GM10847 (cell line): Measurements from ENCODE around the gene KCND1.

Source experiments
- POLR2A ChIP-seq: IDR thresholded peaks from 2 replicates; pipeline ENCODE4 v1.6.1; 2011; ENCODE audit not compliant: insufficient read length; ENCODE audit errors: extremely low read depth

Gene KCND1

DNA sequence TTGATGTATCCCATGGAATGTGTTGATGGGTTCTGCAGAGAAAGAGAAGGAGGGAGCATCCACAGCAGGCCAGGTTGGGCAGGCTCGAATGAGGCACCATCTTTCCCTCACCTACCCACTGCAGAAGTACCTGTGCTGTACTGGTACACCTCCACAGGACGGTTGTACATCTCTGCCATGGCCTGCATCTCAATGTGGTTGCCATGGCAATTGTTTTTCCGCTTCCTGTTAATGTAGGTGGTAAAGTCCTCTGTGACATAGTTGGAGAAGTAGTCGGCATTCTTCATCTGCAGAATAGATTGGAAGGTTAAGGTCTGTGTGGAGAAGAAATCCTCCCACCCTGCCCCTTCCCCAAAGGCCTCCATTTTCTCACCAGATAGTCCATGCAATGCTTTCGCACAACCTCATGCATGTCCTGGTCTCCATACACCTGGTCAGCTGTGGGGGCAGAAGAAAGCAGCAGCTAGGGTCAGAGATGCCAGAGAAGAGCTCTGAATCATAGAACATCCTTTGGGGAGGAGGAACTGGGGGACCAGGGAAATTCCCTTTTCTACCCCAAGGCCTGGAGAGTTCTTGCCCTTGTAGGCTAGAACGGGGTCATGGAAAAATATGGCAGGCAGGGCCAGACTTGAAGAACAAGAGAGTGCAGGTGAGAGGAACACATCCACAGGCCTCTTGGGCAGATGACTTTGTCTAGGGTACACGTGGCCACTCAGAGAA, 36.9 kb downstream of the KCND1 start:
- TF ChIP-seq POLR2A, result no peak

DNA sequence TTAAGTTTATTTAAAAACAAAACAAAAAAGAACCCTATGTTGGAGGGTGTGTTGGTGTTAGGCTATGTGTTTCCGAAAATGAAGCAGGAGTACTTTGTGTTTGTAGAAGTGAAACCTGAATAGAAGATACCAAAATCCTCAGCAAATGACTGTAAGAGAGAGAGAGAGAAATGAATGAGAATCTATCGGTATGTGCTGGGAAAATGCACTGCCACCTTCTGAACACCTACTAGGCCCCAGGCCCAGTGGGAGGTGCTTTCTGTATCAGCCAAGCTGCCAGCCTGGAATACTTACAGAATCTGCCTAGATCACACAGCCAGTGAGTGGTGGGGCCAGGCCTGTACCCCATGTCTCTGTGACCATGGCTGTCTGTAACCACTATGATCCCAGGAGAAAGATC, 37.9 kb downstream of the KCND1 start:
- no peak for TF ChIP-seq POLR2A

DNA sequence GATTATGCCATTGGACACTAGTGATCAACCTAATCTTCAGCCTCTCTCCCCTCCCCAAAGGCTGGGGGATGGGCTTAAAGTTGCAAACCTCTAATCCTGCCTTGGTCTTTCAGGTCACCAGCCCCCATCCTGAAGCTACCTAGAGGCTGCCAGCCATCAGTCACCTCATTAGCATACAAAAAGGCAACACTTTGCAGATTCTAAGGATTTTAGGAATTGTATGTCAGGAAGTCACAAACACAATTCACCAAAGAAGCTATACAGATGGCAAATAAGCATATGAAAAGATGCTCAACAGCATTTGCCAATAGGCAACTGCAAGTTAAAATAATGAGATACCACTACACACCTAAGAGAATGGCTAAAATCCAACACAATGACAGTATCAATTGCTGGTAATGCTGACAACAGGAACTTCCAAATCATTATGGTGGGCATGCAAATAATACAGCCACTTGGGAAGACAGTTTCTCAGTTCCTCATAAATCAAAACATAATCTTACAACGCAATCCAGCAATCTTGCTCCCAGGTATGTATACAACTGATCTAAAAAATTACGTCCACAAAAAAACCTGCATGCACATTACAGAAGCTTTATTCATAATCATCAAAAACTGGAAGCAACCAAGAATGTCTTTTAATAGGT, 43.8 kb downstream of the KCND1 start:
- no peak for TF ChIP-seq POLR2A

DNA sequence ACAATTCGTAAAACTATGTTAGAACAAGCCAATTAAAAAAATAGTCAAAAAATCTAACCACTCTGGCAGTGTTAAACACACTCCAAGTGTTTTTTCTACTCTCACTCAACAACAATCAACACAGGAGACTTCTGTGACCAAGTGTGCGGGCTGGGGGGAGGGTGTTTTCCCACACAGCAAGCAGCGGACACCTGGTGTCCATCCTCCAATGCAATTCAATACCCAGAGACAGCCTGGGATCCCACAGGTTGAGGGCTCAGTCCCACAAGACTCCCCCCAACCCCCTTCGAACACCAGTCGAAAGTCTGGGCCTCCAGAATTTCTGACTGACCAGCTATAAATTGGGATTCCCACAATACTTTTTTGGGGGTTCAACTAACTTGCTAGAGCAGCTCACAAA, 44.5 kb downstream of the KCND1 start:
- no peak for TF ChIP-seq POLR2A

DNA sequence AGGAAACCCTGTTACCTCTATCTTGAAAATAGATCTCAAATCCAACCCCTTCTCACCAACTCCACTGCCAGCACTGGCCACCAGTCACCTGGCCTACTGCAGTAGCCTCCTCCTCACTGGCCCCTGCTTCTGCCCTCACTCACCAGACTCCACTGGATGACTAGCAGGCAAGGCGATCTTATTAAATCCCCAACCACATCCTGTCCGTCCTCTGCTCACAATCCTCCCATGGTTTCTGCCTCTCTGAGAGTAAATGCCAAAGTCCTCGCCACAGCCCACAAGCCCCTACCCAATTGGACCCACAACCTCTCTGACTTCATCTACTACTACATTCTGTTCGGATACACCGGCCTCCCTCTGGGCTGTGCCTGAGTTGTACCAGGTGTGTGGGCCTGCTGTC, 47.4 kb downstream of the KCND1 start:
- TF ChIP-seq POLR2A, result no peak

DNA sequence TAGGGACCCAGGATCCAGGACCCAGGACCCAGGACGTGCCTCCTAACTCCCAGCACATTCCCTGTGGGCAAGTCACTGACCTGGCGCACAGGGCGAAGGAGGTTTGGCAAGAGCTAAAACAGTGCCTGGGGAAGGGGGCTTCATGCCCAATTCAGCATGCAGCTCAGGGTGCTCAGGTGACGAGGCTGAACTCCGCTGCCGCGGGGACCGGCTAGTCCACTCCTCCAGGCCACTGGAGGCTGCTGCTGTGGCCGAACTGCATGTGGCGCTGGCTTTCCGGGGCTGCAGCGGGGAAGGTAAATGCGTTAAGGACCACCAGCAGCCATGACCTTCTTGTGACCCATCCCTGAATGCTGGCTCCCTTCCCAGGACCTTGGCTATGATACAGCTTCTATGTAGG, 47.9 kb downstream of the KCND1 start:
- no peak for TF ChIP-seq POLR2A

DNA sequence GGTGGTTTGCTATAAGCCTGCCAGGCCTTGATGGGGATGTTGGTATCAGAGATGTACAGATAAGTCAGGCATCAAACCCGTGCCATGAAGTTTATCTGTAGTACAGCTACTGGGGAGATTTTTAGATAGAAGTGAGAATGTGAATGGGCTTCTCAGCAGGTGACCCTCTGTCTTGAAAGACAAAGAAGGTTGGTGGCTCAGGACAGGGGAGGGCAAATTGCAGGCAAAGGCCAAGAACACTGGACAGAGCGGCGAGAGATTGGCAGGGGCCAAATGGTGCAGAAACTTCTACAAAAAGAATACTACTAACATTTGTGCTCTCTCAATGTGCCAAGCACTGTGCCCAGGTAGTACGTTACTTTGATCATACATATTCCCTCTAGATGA, 50.9 kb downstream of the KCND1 start:
- no peak for TF ChIP-seq POLR2A

DNA sequence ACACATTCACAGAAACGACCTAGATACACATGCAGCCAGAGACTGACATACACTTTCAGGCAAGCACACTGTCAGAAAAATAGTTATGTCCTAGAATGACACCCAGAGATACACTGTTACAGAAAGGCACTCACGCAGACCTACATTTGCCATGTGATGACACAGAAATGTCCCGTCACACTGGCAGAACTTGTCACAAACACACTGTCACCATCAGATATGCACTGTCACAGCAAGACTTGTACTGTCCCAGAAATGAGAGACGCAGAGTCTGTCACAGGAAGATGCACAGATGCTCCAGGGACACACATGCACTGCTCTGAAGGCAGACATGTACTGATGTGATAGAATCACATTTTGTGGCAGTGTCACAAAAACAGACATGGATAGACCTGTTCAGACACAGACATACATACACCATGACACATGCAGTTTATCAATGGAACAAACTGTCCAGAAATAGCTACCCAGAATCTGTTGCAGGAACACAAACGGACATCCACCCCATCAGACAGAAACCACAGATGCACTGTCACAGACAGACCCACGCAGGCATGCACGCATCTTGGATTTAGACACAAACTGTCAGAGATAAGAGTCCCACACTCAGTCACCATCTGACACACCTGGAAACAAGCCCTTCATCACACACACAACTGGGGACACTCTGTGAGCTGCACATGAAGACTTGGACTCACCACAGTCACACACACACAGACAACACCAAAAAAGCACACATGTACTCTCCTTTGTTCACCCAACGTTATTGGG, 51.5 kb downstream of the KCND1 start:
- TF ChIP-seq POLR2A, result no peak

DNA sequence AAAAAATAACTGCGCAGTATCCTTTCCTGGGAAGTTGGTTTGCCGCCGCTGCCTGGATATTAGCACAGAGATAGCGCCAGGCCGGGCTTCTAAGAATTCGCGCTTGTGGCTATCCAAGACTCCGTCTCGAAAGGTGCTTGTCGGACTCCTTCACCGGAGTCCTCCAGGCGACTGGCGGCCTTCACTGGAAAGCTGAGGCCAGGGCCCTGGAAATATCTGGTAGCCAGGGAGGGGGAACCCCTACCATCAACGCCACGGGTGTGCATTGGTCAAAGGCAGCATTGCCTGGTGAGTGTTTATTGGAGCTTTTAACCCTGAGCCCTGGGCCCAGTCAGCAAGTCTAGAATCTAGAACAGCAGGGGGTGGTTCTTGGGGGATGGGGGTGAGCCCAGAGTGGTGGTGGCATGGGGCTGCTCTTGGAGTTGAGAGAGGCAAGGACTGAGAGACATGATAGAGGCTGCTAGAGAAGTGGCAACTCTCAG, 52.2 kb downstream of the KCND1 start:
- TF ChIP-seq POLR2A, result no peak

DNA sequence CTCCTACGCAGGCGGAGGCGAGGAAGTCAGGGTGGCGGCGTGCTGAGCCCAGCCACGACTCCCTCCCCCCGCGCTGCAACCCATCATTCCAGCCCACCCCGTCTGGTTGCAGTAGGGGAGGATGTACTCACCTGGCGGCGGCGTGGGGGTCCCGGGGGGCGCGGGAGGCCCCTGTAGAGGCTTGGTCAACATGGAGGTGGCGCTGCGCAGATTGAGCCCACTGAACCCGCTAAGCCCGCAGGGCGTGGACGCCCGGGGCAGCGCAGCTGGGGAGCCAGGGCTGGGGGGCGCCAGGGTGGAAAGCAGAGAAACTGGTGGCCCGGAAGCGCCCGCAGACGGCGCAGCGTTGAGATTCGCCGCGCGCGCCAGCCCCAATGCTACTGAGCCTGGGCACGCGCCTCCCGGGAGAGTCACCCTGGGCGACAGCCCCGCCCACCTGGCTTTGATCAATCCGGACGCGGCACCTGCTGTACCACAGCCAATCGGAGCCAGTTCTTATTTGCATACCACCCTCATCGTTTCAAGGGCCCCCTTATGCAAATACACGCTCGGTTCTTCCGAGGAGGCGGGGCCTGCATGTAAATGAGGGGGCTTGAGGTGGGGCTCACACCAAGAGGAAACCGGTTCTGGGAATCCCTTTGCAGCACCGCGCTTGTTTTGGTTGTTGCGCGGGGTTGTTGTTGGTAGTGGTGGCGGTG, 52.9 kb downstream of the KCND1 start, which contains the start of gene PIM2:
Gene PIM2 (minus strand): TSS at position 382 of the 698 bp plus-strand sequence. CDS start 190 bp downstream, at position 192.
- TF ChIP-seq POLR2A, result peak; percentile 96

DNA sequence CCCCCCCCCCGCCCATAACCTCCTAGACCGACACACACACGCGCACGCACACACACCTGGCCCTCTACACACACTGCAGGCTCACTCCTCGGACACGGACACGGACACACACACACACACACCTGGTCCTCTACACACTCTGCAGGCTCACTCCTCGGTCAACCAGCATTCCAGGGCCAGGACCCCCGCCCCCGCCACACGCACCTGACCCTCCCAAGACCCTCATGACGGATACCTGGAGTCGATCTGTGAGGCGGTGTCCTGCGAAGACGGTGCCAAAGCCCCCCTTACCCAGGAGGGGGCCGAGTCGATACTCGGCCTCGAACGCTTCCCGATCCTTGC, 53.4 kb downstream of the KCND1 start:
- no peak for TF ChIP-seq POLR2A

DNA sequence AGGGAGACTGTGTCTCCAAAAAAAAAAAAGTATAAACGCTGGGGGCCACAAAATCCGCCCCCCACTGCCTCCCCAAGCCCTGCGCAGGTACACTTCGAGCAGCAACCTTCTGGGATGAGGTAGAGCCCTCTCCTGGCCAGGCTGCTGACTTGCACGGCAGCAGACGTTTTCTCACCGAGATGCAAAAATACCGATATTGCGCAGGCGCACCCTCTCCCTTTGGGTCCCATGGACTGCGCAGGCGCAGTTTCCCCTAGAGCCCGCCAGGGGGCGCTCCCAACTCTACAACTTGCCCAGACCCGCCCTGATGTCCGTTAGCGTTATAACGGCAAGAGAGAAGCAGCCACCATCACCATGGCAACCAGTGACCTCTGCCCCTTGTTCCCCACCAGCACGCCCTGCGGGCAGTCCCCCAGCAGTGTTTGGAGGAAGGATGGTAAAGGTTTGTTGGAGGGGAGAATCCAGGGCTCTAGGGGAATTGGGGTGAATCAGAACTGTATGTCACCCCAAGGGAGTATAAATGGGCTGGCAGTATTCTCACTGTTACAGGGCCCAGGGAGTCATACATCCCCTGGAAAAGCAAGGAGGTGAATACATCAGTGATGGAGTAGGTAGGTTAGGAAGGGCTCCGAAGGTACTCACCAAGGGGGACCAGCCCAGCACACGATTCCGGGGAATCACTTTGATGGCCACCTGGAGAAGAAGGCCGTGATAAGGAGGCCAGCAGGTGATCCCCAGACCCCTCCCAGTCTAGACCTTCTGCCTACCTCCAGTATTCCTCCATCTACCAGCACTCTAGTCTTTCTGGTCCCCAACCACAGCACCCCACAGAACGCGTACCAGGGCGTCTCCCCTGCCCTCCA, 54.3 kb downstream of the KCND1 start:
- TF ChIP-seq POLR2A, result no peak

DNA sequence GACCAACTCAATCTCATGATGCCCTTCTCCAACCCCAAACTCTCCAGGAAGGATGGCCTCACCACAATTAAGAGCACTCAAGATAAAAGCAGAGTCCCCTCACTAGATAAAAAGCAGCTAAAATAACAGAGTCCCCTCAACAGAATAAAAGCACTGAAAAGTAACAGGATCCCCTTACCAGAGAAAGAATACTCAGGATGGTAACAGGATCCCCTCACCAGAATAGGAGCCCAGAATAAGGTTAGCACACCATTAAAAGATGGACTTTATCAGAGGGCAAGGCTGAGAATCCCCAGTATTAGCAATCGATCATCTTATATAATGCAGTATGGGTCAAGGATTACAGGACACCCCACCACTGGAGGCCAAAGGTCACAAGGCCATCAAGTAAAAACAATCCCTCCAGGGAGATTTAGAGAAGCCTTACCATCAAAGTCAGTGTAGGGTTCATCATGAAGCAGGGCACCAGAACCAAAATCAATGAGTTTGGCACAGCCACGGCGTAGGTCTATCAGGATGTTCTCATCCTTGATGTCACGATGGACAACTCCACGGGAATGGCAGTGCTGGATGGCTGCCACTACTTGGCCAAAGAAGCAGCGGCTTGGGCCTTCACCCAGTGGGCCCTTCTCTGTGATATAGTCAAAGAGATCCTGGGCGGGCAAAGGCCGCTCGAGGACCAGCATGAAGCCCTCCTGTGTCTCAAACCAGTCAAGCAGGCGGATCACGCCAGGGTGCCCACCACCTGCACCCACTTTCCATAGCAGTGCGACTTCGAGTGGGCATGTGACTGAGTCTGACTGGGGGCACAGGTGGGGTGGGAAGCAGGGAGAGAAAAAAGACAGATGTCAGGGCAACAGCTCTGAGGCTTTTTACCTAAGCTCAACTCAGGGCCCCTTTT, 56.8 kb downstream of the KCND1 start:
- peak; percentile 37 for TF ChIP-seq POLR2A

DNA sequence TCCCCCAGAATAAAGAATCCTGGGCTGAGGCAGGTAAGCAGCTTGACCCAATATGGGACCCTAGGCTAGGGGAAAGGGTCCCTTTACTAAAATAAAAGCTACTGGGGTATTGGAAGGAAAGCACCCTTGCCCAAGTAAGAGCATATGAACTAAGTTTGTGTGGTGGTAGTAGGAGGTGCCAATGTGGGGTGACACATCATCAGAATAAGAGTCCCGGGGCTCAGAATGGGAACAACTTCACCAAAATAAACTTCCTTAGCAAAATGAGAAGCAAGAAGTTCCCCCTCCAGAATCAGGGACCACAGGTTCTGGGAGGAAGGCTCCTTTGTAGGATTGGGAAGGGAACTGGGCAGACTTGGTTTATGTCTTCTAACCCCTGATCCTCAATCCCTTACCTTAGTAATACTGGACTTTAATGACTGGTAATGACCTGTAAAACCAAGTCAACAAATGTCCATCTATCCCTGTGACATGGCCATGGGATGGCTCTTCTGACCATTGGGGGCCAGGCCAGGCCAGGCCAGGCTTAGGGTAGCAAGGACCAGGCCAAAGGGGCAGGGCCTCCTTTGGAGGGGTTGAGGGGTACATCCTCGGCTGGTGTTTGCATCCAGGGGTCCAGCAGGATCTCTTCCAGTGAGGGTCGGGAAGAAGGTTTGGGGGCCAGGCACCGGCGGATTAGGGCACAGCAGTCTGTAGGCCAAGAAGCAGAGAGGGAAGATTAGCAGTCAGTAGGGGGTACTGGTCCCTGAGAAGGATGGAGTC, 57.9 kb downstream of the KCND1 start:
- no peak for TF ChIP-seq POLR2A
